Measurements from ENCODE around the gene LRRC52. TPM values are rescaled to one million over a fixed set of nuclear protein-coding genes. Genes with fewer than 3 reads are reported as not detected.
"Not testable (repeated sequence)": the region's sequence is repeated elsewhere in the genome, so short reads cannot be mapped to it uniquely, and the experiment has no call there.

LRRC52 gene
- total RNA-seq, 1 donor from 2014 or later: 0.87 TPM

- Histone ChIP-seq H3K36me3 (no peaks in the 10 kb centered on the region), H3K27me3 (no peaks in the 10 kb centered on the region), H3K9me3 (no peaks in the 10 kb centered on the region), H3K27ac (no peak overlapping the region), H3K4me1 (no peaks in the 10 kb centered on the region), H3K4me3 (no peak overlapping the region)
- ATAC-seq: no peak
- no peak for DNase-seq
- TF ChIP-seq CTCF (IDR thresholded peaks at IDR 0.05): no peak
- intact Hi-C loops (cut with DNase I): no loop called here
These were observed 38.1 kb downstream of the LRRC52 start for GRCh38 chr1:165581926-165582325.

GRCh38 chr1:165586398-165586797 lies 42.6 kb downstream of the LRRC52 start:
- ATAC-seq: no peak
- no peak overlapping the region for H3K27ac ChIP-seq
- no peak for DNase-seq
- no peaks in the 10 kb centered on the region for H3K27me3 ChIP-seq
- no peaks in the 10 kb centered on the region for H3K9me3 ChIP-seq
- intact Hi-C loops (cut with DNase I): loop anchor here (5.0 kb wide), 1 partner anchor 184 kb away; no protein-coding TSS in a partner anchor
- no peaks in the 10 kb centered on the region for H3K36me3 ChIP-seq
- no peaks in the 10 kb centered on the region for H3K4me1 ChIP-seq
- no peak for TF ChIP-seq CTCF (IDR thresholded peaks at IDR 0.05)
- H3K4me3 ChIP-seq: no peak overlapping the region

- intact Hi-C loops (cut with DNase I): loop anchor here (5.0 kb wide), 1 partner anchor 199 kb away; no protein-coding TSS in a partner anchor
- not testable (repeated sequence) for DNase-seq, ATAC-seq, H3K27me3 ChIP-seq, H3K9me3 ChIP-seq, H3K36me3 ChIP-seq, H3K4me3 ChIP-seq, H3K4me1 ChIP-seq, H3K27ac ChIP-seq
These were observed 47.6 kb downstream of the LRRC52 start for GRCh38 chr1:165591391-165591790.

- DNase-seq (no peak), ATAC-seq (peak; percentile 87)
- intact Hi-C loops (cut with DNase I): loop anchor here (5.0 kb wide), 1 partner anchor 201 kb away; no protein-coding TSS in a partner anchor
These were observed 49.4 kb downstream of the LRRC52 start for GRCh38 chr1:165592945-165593823.

GRCh38 chr1:165595246-165595938 lies 51.6 kb downstream of the LRRC52 start:
- Histone ChIP-seq H3K36me3 (no peaks in the 10 kb centered on the region), H3K27ac (no peak overlapping the region), H3K9me3 (no peaks in the 10 kb centered on the region), H3K27me3 (peaks cover 5% of the 10 kb centered on the region), H3K4me3 (no peak overlapping the region), H3K4me1 (peaks cover 7% of the 10 kb centered on the region)
- DNase-seq (no peak), ATAC-seq (no peak)
- no peak for TF ChIP-seq CTCF (IDR thresholded peaks at IDR 0.05)
- intact Hi-C loops (cut with DNase I): no loop called here

More at GRCh38 chr1:165592945-165593823, 49.4 kb downstream of the LRRC52 start:
- Histone ChIP-seq H3K36me3 (no peaks in the 10 kb centered on the region), H3K4me3 (no peak overlapping the region), H3K27ac (no peak overlapping the region), H3K27me3 (peaks cover 5% of the 10 kb centered on the region), H3K4me1 (peaks cover 7% of the 10 kb centered on the region), H3K9me3 (no peaks in the 10 kb centered on the region)
- peak; percentile 97 for TF ChIP-seq CTCF (IDR thresholded peaks at IDR 0.05)

All from upper lobe of right lung (tissue), 1 donor.